ENCODE results near the gene UBE3C. TPM values are rescaled to one million over a fixed set of nuclear protein-coding genes. Genes with fewer than 3 reads are reported as not detected.

Gene UBE3C
- total and polyA plus RNA-seq, 2 of the 13 experiments (the other 11 are each of a cell fraction or from before 2014, with no cell fraction given), result 27.0 to 48.2 TPM

- TF ChIP-seq, protein P1, sequence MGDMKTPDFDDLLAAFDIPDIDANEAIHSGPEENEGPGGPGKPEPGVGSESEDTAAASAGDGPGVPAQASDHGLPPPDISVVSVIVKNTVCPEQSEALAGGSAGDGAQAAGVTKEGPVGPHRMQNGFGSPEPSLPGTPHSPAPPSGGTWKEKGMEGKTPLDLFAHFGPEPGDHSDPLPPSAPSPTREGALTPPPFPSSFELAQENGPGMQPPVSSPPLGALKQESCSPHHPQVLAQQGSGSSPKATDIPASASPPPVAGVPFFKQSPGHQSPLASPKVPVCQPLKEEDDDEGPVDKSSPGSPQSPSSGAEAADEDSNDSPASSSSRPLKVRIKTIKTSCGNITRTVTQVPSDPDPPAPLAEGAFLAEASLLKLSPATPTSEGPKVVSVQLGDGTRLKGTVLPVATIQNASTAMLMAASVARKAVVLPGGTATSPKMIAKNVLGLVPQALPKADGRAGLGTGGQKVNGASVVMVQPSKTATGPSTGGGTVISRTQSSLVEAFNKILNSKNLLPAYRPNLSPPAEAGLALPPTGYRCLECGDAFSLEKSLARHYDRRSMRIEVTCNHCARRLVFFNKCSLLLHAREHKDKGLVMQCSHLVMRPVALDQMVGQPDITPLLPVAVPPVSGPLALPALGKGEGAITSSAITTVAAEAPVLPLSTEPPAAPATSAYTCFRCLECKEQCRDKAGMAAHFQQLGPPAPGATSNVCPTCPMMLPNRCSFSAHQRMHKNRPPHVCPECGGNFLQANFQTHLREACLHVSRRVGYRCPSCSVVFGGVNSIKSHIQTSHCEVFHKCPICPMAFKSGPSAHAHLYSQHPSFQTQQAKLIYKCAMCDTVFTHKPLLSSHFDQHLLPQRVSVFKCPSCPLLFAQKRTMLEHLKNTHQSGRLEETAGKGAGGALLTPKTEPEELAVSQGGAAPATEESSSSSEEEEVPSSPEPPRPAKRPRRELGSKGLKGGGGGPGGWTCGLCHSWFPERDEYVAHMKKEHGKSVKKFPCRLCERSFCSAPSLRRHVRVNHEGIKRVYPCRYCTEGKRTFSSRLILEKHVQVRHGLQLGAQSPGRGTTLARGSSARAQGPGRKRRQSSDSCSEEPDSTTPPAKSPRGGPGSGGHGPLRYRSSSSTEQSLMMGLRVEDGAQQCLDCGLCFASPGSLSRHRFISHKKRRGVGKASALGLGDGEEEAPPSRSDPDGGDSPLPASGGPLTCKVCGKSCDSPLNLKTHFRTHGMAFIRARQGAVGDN (CRISPR knock-in tag; IDR thresholded peaks at IDR 0.05), result no peak
- TF ChIP-seq, protein P2, sequence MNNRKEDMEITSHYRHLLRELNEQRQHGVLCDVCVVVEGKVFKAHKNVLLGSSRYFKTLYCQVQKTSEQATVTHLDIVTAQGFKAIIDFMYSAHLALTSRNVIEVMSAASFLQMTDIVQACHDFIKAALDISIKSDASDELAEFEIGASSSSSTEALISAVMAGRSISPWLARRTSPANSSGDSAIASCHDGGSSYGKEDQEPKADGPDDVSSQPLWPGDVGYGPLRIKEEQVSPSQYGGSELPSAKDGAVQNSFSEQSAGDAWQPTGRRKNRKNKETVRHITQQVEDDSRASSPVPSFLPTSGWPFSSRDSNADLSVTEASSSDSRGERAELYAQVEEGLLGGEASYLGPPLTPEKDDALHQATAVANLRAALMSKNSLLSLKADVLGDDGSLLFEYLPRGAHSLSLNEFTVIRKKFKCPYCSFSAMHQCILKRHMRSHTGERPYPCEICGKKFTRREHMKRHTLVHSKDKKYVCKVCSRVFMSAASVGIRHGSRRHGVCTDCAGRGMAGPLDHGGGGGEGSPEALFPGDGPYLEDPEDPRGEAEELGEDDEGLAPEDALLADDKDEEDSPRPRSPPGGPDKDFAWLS (CRISPR knock-in tag; IDR thresholded peaks at IDR 0.05; ENCODE audit: borderline replicate concordance), result no peak
- no peak for TF ChIP-seq STAG1 (CRISPR knock-in tag; IDR thresholded peaks at IDR 0.05)
- TF ChIP-seq HOXA7 (CRISPR knock-in tag; IDR thresholded peaks at IDR 0.05), result no peak
- no peak for TF ChIP-seq RORA (CRISPR knock-in tag; IDR thresholded peaks at IDR 0.05)
- no peak for TF ChIP-seq JDP2 (CRISPR knock-in tag; IDR thresholded peaks at IDR 0.05; ENCODE audit: borderline replicate concordance)
- no peak for TF ChIP-seq HDAC6 (IDR thresholded peaks at IDR 0.05; ENCODE audit: low read depth, low read length)
- TF ChIP-seq ZNF547 (CRISPR knock-in tag; IDR thresholded peaks at IDR 0.05), result no peak
- 0 out of 2 replicates have a peak, but pooled peaks have one; percentile 8 for TF ChIP-seq IRF2 (CRISPR knock-in tag; IDR thresholded peaks at IDR 0.05)
- TF ChIP-seq POGZ (CRISPR knock-in tag; IDR thresholded peaks at IDR 0.05), result no peak
- TF ChIP-seq ZNF432 (CRISPR knock-in tag; IDR thresholded peaks at IDR 0.05; ENCODE audit: borderline replicate concordance), result no peak
- TF ChIP-seq TCF7L2 (IDR thresholded peaks at IDR 0.05; ENCODE audit: low read depth, low read length), result no peak
- no peak for TF ChIP-seq ZSCAN20 (CRISPR knock-in tag; IDR thresholded peaks at IDR 0.05; ENCODE audit: borderline replicate concordance)
- TF ChIP-seq ZBTB7B (CRISPR knock-in tag; IDR thresholded peaks at IDR 0.05), result no peak
- 0 out of 2 replicates have a peak, but pooled peaks have one; percentile 11 for TF ChIP-seq ZBTB3 (CRISPR knock-in tag; IDR thresholded peaks at IDR 0.05; ENCODE audit: borderline replicate concordance, low read depth)
- TF ChIP-seq ARID5B (CRISPR knock-in tag; IDR thresholded peaks at IDR 0.05), result no peak
- TF ChIP-seq SP2 (CRISPR knock-in tag; IDR thresholded peaks at IDR 0.05), result no peak
Observed at GRCh38 chr7:157139810-157140510, 1.2 kb downstream of the UBE3C start (continued).

Data from HepG2 (cell line).